Thyroid gland (tissue), 4 donors: Measurements from ENCODE around the gene DLG2. TPM values are rescaled to one million over a fixed set of nuclear protein-coding genes. Genes with fewer than 3 reads are reported as not detected.

ENCODE experiments used
- DNase-seq, 2 donors: peaks; one replicate each; pipeline ENCODE4 v3.0.0-alpha.2; 2019
- H3K27ac ChIP-seq, 3 donors: fragments of 200-600 bp; sonication (generic); 1 replicate in 2 of 3; 2 replicates in 1 of 3; pipeline ENCODE4 v1.5.1; 2016 to 2019; ENCODE audit warnings: mild to moderate bottlenecking in 1 of 3, moderate library complexity in 1 of 3
- H3K27me3 ChIP-seq: fragments of 200-600 bp; sonication (generic); one replicate; pipeline ENCODE4 v1.5.1; 2019
- H3K36me3 ChIP-seq, 2 donors: fragments of 200-600 bp; sonication (generic); one replicate each; pipeline ENCODE4 v1.5.1; 2016 to 2019
- H3K4me1 ChIP-seq, 2 donors: fragments of 200-600 bp; sonication (generic); one replicate each; pipeline ENCODE4 v1.5.1; 2017 to 2019
- H3K4me3 ChIP-seq, 3 donors: fragments of 200-600 bp; sonication (generic); replicated peaks in 1 of 3; 1 replicate in 2 of 3; 2 replicates in 1 of 3; pipeline ENCODE4 v1.5.1; 2016; ENCODE audit warnings: mild to moderate bottlenecking in 1 of 3
- H3K9me3 ChIP-seq: fragments of 200-600 bp; sonication (generic); one replicate; pipeline ENCODE4 v1.5.1; 2017
- POLR2A ChIP-seq, 2 donors: fragments of 450-650 bp; IDR thresholded peaks; one replicate each; pipeline ENCODE4 v1.6.1; 2017; ENCODE audit warnings: antibody characterized with exemption in 2 of 2, mild to moderate bottlenecking in 2 of 2, moderate library complexity in 1 of 2
- WGBS, 2 donors: methylation state at CpG; one replicate each; pipeline ENCODE4 v1.1.5; 2017; 5-methylcytosine and 5-hydroxymethylcytosine counted together
- intact Hi-C: fragments of 100-400 bp; cut with DNase I; formaldehyde crosslinking; loops from one replicate; pipeline ENCODE4 v1.15.1; 2023
- total RNA-seq, 4 donors: library from RNA; depleted of rRNA; stranded (reverse); fragments of >200 nt; gene quantifications; one replicate each; pipeline ENCODE4 v1.2.3, GENCODE V29; 2016
- TF ChIP-seq, protein P1 (sequence below), 6 experiments: fragments of 200-600 bp in 3 of 6; fragments of 450-650 bp in 3 of 6; sonication (generic) in 3 of 6; IDR thresholded peaks; one replicate each; pipeline ENCODE4 v1.5.1; 2016 to 2019; ENCODE audit warnings: antibody characterized with exemption in 6 of 6, mild to moderate bottlenecking in 2 of 6, inconsistent platforms in 1 of 6, moderate library complexity in 1 of 6

DLG2 gene
- total RNA-seq, 4 donors from 2014 or later, result 29.4 to 79.4 (median 42.4) TPM

DNA sequence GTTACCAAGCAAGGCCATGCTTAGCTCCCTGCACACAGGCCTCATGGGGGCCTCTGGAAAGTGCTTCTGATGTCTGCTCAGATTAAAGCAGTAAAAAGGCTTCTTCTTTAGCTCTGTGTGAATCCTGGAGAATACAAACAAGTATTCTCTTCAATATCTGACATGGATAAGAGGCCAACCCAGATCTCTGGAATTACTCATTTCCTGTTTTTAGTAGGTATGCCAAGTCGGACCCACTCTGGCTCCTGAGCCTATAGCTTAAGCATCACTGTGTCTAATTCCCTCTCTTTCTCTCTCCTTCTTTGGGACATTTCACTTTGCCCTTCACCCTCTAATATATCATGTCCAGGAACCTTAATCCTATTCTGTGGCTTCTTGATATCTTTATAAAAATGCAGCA lies 1811.4 kb downstream of the DLG2 start:
- intact Hi-C loops, result loop anchor here (10.0 kb wide), 3 partner anchors 521 to 911 kb away; partner anchors contain the start of genes DDIAS and PRCP
- 62 to 70% methylated on average over 1 of the region's 1 CpG for WGBS, 2 donors
- Histone ChIP-seq H3K27me3 (no peaks in the 10 kb centered on the region), H3K27ac (no peak overlapping the region), H3K4me1 (no peaks in the 10 kb centered on the region), H3K4me3 (no peak overlapping the region), H3K36me3 (no peaks in the 10 kb centered on the region), H3K9me3 (no peaks in the 10 kb centered on the region)
- DNase-seq, result no peak
- no peak for TF ChIP-seq POLR2A (IDR thresholded peaks at IDR 0.05)
- TF ChIP-seq, protein P1, sequence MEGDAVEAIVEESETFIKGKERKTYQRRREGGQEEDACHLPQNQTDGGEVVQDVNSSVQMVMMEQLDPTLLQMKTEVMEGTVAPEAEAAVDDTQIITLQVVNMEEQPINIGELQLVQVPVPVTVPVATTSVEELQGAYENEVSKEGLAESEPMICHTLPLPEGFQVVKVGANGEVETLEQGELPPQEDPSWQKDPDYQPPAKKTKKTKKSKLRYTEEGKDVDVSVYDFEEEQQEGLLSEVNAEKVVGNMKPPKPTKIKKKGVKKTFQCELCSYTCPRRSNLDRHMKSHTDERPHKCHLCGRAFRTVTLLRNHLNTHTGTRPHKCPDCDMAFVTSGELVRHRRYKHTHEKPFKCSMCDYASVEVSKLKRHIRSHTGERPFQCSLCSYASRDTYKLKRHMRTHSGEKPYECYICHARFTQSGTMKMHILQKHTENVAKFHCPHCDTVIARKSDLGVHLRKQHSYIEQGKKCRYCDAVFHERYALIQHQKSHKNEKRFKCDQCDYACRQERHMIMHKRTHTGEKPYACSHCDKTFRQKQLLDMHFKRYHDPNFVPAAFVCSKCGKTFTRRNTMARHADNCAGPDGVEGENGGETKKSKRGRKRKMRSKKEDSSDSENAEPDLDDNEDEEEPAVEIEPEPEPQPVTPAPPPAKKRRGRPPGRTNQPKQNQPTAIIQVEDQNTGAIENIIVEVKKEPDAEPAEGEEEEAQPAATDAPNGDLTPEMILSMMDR (IDR thresholded peaks at IDR 0.05), result no peak

DNA sequence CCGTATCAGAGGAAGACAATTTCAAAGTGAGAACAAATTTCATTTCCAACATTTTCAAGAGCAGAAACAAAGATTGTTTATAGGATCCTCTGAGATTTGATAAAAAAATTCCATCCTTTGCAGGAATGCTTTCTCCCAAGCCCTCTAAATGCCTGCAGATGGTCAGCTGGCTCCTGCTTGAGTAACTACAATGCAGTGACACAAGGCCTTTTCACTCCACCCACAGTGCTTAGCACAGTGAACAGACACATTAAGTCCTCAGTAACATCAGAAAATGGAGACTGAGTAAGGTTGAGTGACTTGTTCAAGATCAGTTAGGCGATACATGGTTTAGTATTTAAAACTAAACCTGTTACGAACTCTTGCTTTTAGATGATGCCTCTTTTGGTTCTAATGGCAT lies 1813.8 kb downstream of the DLG2 start:
- Histone ChIP-seq H3K27ac (no peak overlapping the region), H3K4me1 (no peaks in the 10 kb centered on the region)

DNA sequence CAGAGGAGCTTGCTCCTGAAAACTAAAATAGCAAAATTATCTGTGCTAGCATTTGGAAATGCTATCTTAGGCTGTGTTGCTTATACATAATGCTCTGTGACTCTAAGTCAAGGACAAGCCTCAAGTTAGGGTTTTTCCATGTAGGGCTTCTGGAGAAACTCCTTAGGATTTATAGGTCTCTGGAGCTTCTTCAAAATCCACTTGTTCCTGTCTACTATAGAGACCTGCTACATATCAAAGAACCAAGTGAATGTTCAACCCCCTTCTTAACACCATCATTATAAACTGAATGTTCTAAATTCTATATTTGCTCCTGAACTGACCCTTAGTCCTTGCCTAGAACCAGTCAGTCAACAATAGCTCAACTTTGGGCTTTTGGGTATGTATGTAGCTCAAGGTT lies 1817.9 kb downstream of the DLG2 start:
- no peak overlapping the region for H3K4me3 ChIP-seq
- TF ChIP-seq, protein P1 (IDR thresholded peaks at IDR 0.05), result no peak
- no peak for TF ChIP-seq POLR2A (IDR thresholded peaks at IDR 0.05)
- intact Hi-C loops, result no loop called here
- no peaks in the 10 kb centered on the region for H3K9me3 ChIP-seq
- H3K36me3 ChIP-seq, result no peaks in the 10 kb centered on the region
- H3K27me3 ChIP-seq, result no peaks in the 10 kb centered on the region
- H3K4me1 ChIP-seq, result no peaks in the 10 kb centered on the region
- no peak overlapping the region for H3K27ac ChIP-seq
- DNase-seq, result no peak

More for the DNA sequence above, 1813.8 kb downstream of the DLG2 start:
- DNase-seq, result no peak
- Histone ChIP-seq H3K36me3 (no peaks in the 10 kb centered on the region), H3K4me3 (no peak overlapping the region), H3K9me3 (no peaks in the 10 kb centered on the region), H3K27me3 (no peaks in the 10 kb centered on the region)
- intact Hi-C loops, result loop anchor here (10.0 kb wide), 3 partner anchors 518 to 908 kb away; partner anchors contain the start of genes DDIAS and PRCP
- WGBS, 2 donors, result 89 to 91% methylated on average over 3 of the region's 3 CpGs
- no peak for TF ChIP-seq POLR2A (IDR thresholded peaks at IDR 0.05)
- TF ChIP-seq, protein P1 (IDR thresholded peaks at IDR 0.05), result no peak

DNA sequence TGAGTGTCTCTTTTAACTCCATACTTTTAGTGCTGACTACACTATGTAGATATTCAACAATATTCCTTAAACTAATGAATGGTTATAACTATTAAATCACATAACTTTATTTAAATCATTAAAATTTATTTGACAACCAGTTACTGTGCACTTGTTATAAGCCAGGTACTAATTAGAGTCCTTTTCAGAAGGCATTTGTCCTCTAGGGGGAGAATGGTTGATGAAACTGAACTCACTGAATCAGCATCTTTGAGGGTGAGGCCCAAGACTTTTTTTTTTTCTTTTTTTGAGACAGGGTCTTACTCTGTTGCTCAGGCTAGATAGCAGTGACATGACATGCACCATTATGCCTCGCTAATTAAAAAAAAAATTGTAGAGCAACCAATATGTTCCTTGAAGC lies 1825.3 kb downstream of the DLG2 start:
- Histone ChIP-seq H3K27ac (no peak overlapping the region), H3K27me3 (no peaks in the 10 kb centered on the region), H3K36me3 (no peaks in the 10 kb centered on the region), H3K4me3 (no peak overlapping the region), H3K4me1 (no peaks in the 10 kb centered on the region), H3K9me3 (no peaks in the 10 kb centered on the region)
- TF ChIP-seq, protein P1 (IDR thresholded peaks at IDR 0.05), result no peak
- no peak for TF ChIP-seq POLR2A (IDR thresholded peaks at IDR 0.05)
- intact Hi-C loops, result no loop called here
- no peak for DNase-seq
- WGBS, 2 donors, result 91 to 100% methylated on average over 1 of the region's 1 CpG

DNA sequence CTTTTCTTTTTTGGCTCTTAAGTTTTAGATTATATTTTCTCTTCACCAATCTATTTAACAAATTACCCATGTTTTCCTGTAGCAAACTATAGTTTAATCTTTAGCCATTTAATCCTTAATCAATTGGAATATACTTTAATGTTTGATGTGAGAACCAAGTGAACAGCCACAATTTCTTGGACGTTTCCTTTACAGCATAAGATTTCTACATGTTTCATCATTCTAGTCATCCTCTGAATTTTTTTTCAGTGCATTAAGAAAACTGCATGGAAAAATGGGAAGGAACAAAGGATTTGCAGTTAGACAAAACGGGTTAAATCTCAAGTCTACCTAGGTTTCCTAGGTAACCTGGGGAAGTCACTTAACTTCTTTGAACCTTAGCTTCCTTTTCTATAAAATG lies 1833.8 kb downstream of the DLG2 start:
- no peak for DNase-seq
- no peaks in the 10 kb centered on the region for H3K9me3 ChIP-seq
- 64 to 73% methylated on average over 2 of the region's 2 CpGs for WGBS, 2 donors
- no peaks in the 10 kb centered on the region for H3K36me3 ChIP-seq
- H3K4me3 ChIP-seq, result no peak overlapping the region
- intact Hi-C loops, result no loop called here
- TF ChIP-seq, protein P1 (IDR thresholded peaks at IDR 0.05), result no peak
- no peak for TF ChIP-seq POLR2A (IDR thresholded peaks at IDR 0.05)
- no peaks in the 10 kb centered on the region for H3K27me3 ChIP-seq
- H3K27ac ChIP-seq, result no peak overlapping the region
- H3K4me1 ChIP-seq, result no peaks in the 10 kb centered on the region
